Keratinocyte (primary cell): ENCODE measurements around the gene PKNOX1. TPM values are rescaled to one million over a fixed set of nuclear protein-coding genes. Genes with fewer than 3 reads are reported as not detected.
A peak's percentile ranks its signal among the peaks of the same experiment; 100 is the strongest.
"Not testable (repeated sequence)": the region's sequence is repeated elsewhere in the genome, so short reads cannot be mapped to it uniquely, and the experiment has no call there.

Experiments
- DNase-seq: peaks from one replicate; pipeline ENCODE4 v3.0.0-alpha.2; 2011; ENCODE audit warnings: low read depth, missing footprints, low spot score
- FAIRE-seq: peaks from 2 replicates; lab custom pipeline; 2011; peaks lifted over from hg19 to GRCh38; lab: Jason Lieb, UNC
- H2AFZ ChIP-seq: 2 replicates; pipeline ENCODE4 v1.6.0; 2012; ENCODE audit warnings: low read length, control low read depth, inconsistent platforms; ENCODE audit not compliant: control insufficient read depth
- H3K27ac ChIP-seq: 2 replicates; pipeline ENCODE4 v1.5.1; 2011; ENCODE audit warnings: low read length; ENCODE audit not compliant: control insufficient read depth, insufficient read depth
- H3K27me3 ChIP-seq: 3 replicates; pipeline ENCODE4 v1.6.0; 2011; ENCODE audit warnings: low read length; ENCODE audit not compliant: control insufficient read depth, insufficient read depth; ENCODE audit errors: extremely low read depth
- H3K36me3 ChIP-seq, 2 experiments: 2 replicates in 1 of 2; 3 replicates in 1 of 2; pipeline ENCODE4 v1.5.1; 2011; ENCODE audit warnings: low read length in 2 of 2, mild to moderate bottlenecking in 1 of 2; ENCODE audit not compliant: control insufficient read depth in 2 of 2, insufficient read depth in 2 of 2; ENCODE audit errors: extremely low read depth in 1 of 2
- H3K4me1 ChIP-seq: 3 replicates; pipeline ENCODE4 v1.5.1; 2011; ENCODE audit warnings: low read length; ENCODE audit not compliant: control insufficient read depth, insufficient read depth; ENCODE audit errors: extremely low read depth
- H3K4me2 ChIP-seq: 3 replicates; pipeline ENCODE4 v1.6.0; 2011; ENCODE audit warnings: low read depth, low read length; ENCODE audit not compliant: control insufficient read depth, insufficient read depth; ENCODE audit errors: extremely low read depth
- H3K4me3 ChIP-seq, 3 experiments: fragments of 200-600 bp in 1 of 3; sonication (generic) in 1 of 3; 2 replicates in 2 of 3; 3 replicates in 1 of 3; pipeline ENCODE4 v1.5.1; 2011 to 2016; ENCODE audit warnings: low read length in 3 of 3, mild to moderate bottlenecking in 3 of 3, control low read depth in 2 of 3, inconsistent platforms in 1 of 3, low read depth in 1 of 3, mixed read lengths in 1 of 3, mixed run types in 1 of 3, moderate library complexity in 1 of 3; ENCODE audit not compliant: control insufficient read depth in 2 of 3, insufficient read depth in 2 of 3; ENCODE audit errors: extremely low read depth in 1 of 3
- H3K79me2 ChIP-seq: 2 replicates; pipeline ENCODE4 v1.6.0; 2012; ENCODE audit warnings: low read length; ENCODE audit not compliant: control insufficient read depth, insufficient read depth
- H3K9ac ChIP-seq: 3 replicates; pipeline ENCODE4 v1.6.0; 2011; ENCODE audit warnings: low read length; ENCODE audit not compliant: control insufficient read depth, insufficient read depth; ENCODE audit errors: extremely low read depth
- H3K9me1 ChIP-seq: 3 replicates; pipeline ENCODE4 v1.6.0; 2011; ENCODE audit warnings: low read length; ENCODE audit not compliant: control insufficient read depth, insufficient read depth; ENCODE audit errors: extremely low read depth
- H3K9me3 ChIP-seq: 2 replicates; pipeline ENCODE4 v1.5.1; 2012; ENCODE audit warnings: low read depth, low read length; ENCODE audit not compliant: control insufficient read depth
- H4K20me1 ChIP-seq: 3 replicates; pipeline ENCODE4 v1.6.0; 2011; ENCODE audit warnings: low read length; ENCODE audit not compliant: control insufficient read depth, insufficient read depth; ENCODE audit errors: extremely low read depth
- dilution Hi-C: fragments of 300-500 bp; cut with MboI; formaldehyde crosslinking; loops from one replicate; pipeline ENCODE4 v1.7.0; 2020; ENCODE audit warnings: low sequenced_read_pairs; ENCODE audit not compliant: extremely low pct_ligation_motif_present
- polyA plus RNA-seq, 5 experiments: library from polyadenylated mRNA; depleted of rRNA in 3 of 5; stranded (reverse) in 3 of 5; stranded (forward) in 1 of 5; unstranded in 1 of 5; fragments of >200 nt; gene quantifications; 1 replicate in 1 of 5; 2 replicates in 3 of 5; 3 replicates in 1 of 5; pipeline versions ENCODE4 v1.2.1 to v1.2.3, GENCODE V29; 2011 to 2012; ENCODE audit warnings: missing spikeins in 2 of 5, low read depth in 1 of 5, low replicate concordance in 1 of 5

The PKNOX1 gene
- polyA plus RNA-seq, 1 donor (not counting 4 experiments of a cell fraction or from before 2014, with no cell fraction given) = 33.3 TPM

- H3K4me2 ChIP-seq, H3K4me1 ChIP-seq, H3K9ac ChIP-seq, DNase-seq, H3K27ac ChIP-seq, FAIRE-seq, H2AFZ ChIP-seq, H3K36me3 ChIP-seq, H4K20me1 ChIP-seq, H3K9me3 ChIP-seq, H3K27me3 ChIP-seq, H3K79me2 ChIP-seq, H3K4me3 ChIP-seq, H3K9me1 ChIP-seq, dilution Hi-C loops: not testable (repeated sequence)
Measured at GRCh38 chr21:43045876-43046821, 71.8 kb downstream of the PKNOX1 start.

GRCh38 chr21:43053112-43053511 lies 78.8 kb downstream of the PKNOX1 start:
- not testable (repeated sequence) for H4K20me1 ChIP-seq

GRCh38 chr21:43062955-43063664 lies 88.7 kb downstream of the PKNOX1 start:
- H4K20me1 ChIP-seq, H3K4me3 ChIP-seq, H3K27me3 ChIP-seq, H3K4me1 ChIP-seq, dilution Hi-C loops, H3K79me2 ChIP-seq, H3K27ac ChIP-seq, H3K36me3 ChIP-seq, H3K9ac ChIP-seq, H3K9me3 ChIP-seq, H2AFZ ChIP-seq, H3K4me2 ChIP-seq, H3K9me1 ChIP-seq, DNase-seq: not testable (repeated sequence)
- FAIRE-seq = peak; percentile 32

More at GRCh38 chr21:43053112-43053511, 78.8 kb downstream of the PKNOX1 start:
- dilution Hi-C loops, H3K9ac ChIP-seq, H3K27ac ChIP-seq, H3K9me3 ChIP-seq, H3K79me2 ChIP-seq, H3K27me3 ChIP-seq, H2AFZ ChIP-seq, H3K36me3 ChIP-seq, H3K4me3 ChIP-seq, DNase-seq, H3K4me1 ChIP-seq, H3K4me2 ChIP-seq, FAIRE-seq, H3K9me1 ChIP-seq: not testable (repeated sequence)

- H3K9me3 ChIP-seq, H3K36me3 ChIP-seq, H3K79me2 ChIP-seq, H3K27ac ChIP-seq, H2AFZ ChIP-seq, dilution Hi-C loops, DNase-seq, H3K4me2 ChIP-seq, H3K9ac ChIP-seq, H4K20me1 ChIP-seq, H3K4me3 ChIP-seq, H3K4me1 ChIP-seq, FAIRE-seq, H3K27me3 ChIP-seq, H3K9me1 ChIP-seq: not testable (repeated sequence)
Measured at GRCh38 chr21:43064265-43064917, 90.0 kb downstream of the PKNOX1 start.
